H1 (cell line): ENCODE data around the gene UBP1. TPM values are rescaled to one million over a fixed set of nuclear protein-coding genes. Genes with fewer than 3 reads are reported as not detected.
"Not testable (repeated sequence)": the region's sequence is repeated elsewhere in the genome, so short reads cannot be mapped to it uniquely, and the experiment has no call there.

Source experiments
- CTCF ChIA-PET: fragments of 300-600 bp; sonication (Branson Sonifier 250); formaldehyde crosslinking; loops from one replicate; lab custom pipeline; 2021; ENCODE audit not compliant: partially characterized antibody; lab: Charles Lee
- POLR2A ChIA-PET: fragments of 300-600 bp; sonication (Branson Sonifier 250); formaldehyde crosslinking; loops from one replicate; lab custom pipeline; 2021; ENCODE audit warnings: inconsistent platforms; ENCODE audit not compliant: partially characterized antibody; lab: Charles Lee
- DNase-seq, 2 experiments: peaks; one replicate each; pipeline versions ENCODE4 v3.0.0 to v3.0.0-alpha.2; 2010 to 2022; ENCODE audit warnings: low spot score in 2 of 2, low read depth in 1 of 2, mixed read lengths in 1 of 2
- FAIRE-seq: peaks from 2 replicates; lab custom pipeline; 2011; peaks lifted over from hg19 to GRCh38; lab: Jason Lieb, UNC
- H2AFZ ChIP-seq: 2 replicates; pipeline ENCODE4 v1.8.1; 2012; ENCODE audit warnings: low read length, inconsistent platforms
- H2AK5ac ChIP-seq: 2 replicates; pipeline ENCODE4 v1.6.1; 2013; ENCODE audit warnings: low read depth, low read length
- H2BK120ac ChIP-seq: replicated peaks from 2 replicates; pipeline ENCODE3; 2013; ENCODE audit warnings: low read depth, low read length, inconsistent platforms
- H2BK12ac ChIP-seq: 2 replicates; pipeline ENCODE4 v1.6.1; 2013; ENCODE audit warnings: low read depth, low read length
- H2BK15ac ChIP-seq: 2 replicates; pipeline ENCODE4 v1.6.1; 2013; ENCODE audit warnings: low read length
- H2BK20ac ChIP-seq: 2 replicates; pipeline ENCODE4 v1.6.1; 2013; ENCODE audit warnings: low read length
- H2BK5ac ChIP-seq: 2 replicates; pipeline ENCODE4 v1.6.1; 2013; ENCODE audit warnings: low read depth, low read length
- H3K14ac ChIP-seq: 2 replicates; pipeline ENCODE4 v1.6.1; 2013; ENCODE audit warnings: inconsistent platforms; ENCODE audit not compliant: insufficient read length
- H3K18ac ChIP-seq: 2 replicates; pipeline ENCODE4 v1.6.1; 2013; ENCODE audit warnings: low read length; ENCODE audit errors: extremely low read depth
- H3K23ac ChIP-seq: 2 replicates; pipeline ENCODE4 v1.6.1; 2013; ENCODE audit warnings: inconsistent platforms; ENCODE audit not compliant: insufficient read length
- H3K23me2 ChIP-seq: 2 replicates; pipeline ENCODE4 v1.6.1; 2013; ENCODE audit warnings: low read depth, low read length
- H3K27ac ChIP-seq: 2 replicates; pipeline ENCODE4 v1.6.1; 2011; ENCODE audit warnings: low read depth, low read length, inconsistent platforms
- H3K27me3 ChIP-seq, 4 experiments: replicated peaks in 1 of 4; 1 replicate in 1 of 4; 2 replicates in 3 of 4; pipeline versions ENCODE4 v1.6.1 to v1.8.1; 2011 to 2013; ENCODE audit warnings: low read length in 3 of 4, mild to moderate bottlenecking in 3 of 4, inconsistent platforms in 2 of 4, mixed read lengths in 2 of 4, moderate library complexity in 1 of 4; ENCODE audit not compliant: control insufficient read depth in 3 of 4, insufficient read depth in 3 of 4; ENCODE audit errors: extremely low read depth in 1 of 4
- H3K36me3 ChIP-seq, 4 experiments: 2 replicates each; pipeline versions ENCODE4 v1.6.1 to v1.8.1; 2011 to 2013; ENCODE audit warnings: mild to moderate bottlenecking in 4 of 4, low read length in 3 of 4, moderate library complexity in 2 of 4, control low read depth in 1 of 4, inconsistent platforms in 1 of 4; ENCODE audit not compliant: insufficient read depth in 4 of 4, control insufficient read depth in 2 of 4
- H3K4ac ChIP-seq: replicated peaks from 2 replicates; pipeline ENCODE3; 2013; ENCODE audit warnings: low read length, low read depth, mixed read lengths, inconsistent platforms; ENCODE audit not compliant: insufficient read length
- H3K4me1 ChIP-seq, 4 experiments: replicated peaks in 1 of 4; 1 replicate in 1 of 4; 2 replicates in 3 of 4; pipeline versions ENCODE4 v1.6.1 to v1.8.1; 2011 to 2013; ENCODE audit warnings: low read length in 3 of 4, inconsistent platforms in 2 of 4, mixed read lengths in 1 of 4; ENCODE audit not compliant: insufficient read depth in 4 of 4, control insufficient read depth in 3 of 4
- H3K4me2 ChIP-seq, 2 experiments: 2 replicates each; pipeline versions ENCODE4 v1.6.1 to v1.8.1; 2011 to 2013; ENCODE audit warnings: low read depth in 2 of 2, low read length in 2 of 2, control low read depth in 1 of 2, inconsistent platforms in 1 of 2, mild to moderate bottlenecking in 1 of 2; ENCODE audit not compliant: insufficient read depth in 1 of 2
- H3K4me3 ChIP-seq, 4 experiments: fragments of 200-600, 300-600 bp in 1 of 4; sonication (generic), shearing (Covaris generic), sonication (Bioruptor Twin) in 1 of 4; 2 replicates each; pipeline versions ENCODE4 v1.5.1 to v1.8.1; 2011 to 2016; ENCODE audit warnings: low read length in 4 of 4, low read depth in 3 of 4, control low read depth in 2 of 4, inconsistent platforms in 2 of 4, mild to moderate bottlenecking in 2 of 4, mixed read lengths in 1 of 4, moderate library complexity in 1 of 4; ENCODE audit not compliant: insufficient read depth in 2 of 4; ENCODE audit errors: extremely low read depth in 1 of 4
- H3K56ac ChIP-seq: replicated peaks from 2 replicates; pipeline ENCODE3; 2013; ENCODE audit warnings: low read depth, mild to moderate bottlenecking, mixed read lengths, low read length, inconsistent platforms; ENCODE audit not compliant: insufficient read length
- H3K79me1 ChIP-seq: 2 replicates; pipeline ENCODE4 v1.6.1; 2013; ENCODE audit warnings: low read depth, low read length, control low read depth
- H3K79me2 ChIP-seq, 2 experiments: 2 replicates each; pipeline versions ENCODE4 v1.6.1 to v1.8.1; 2012 to 2013; ENCODE audit warnings: low read length in 2 of 2, mild to moderate bottlenecking in 2 of 2, inconsistent platforms in 1 of 2; ENCODE audit not compliant: insufficient read depth in 2 of 2, control insufficient read depth in 1 of 2
- H3K9ac ChIP-seq, 4 experiments: replicated peaks in 1 of 4; 1 replicate in 1 of 4; 2 replicates in 3 of 4; pipeline versions ENCODE4 v1.6.1 to v1.8.1; 2011 to 2013; ENCODE audit warnings: low read depth in 3 of 4, low read length in 3 of 4, control low read depth in 2 of 4, mild to moderate bottlenecking in 2 of 4, moderate library complexity in 2 of 4, inconsistent platforms in 1 of 4; ENCODE audit errors: extremely low read depth in 1 of 4
- H3K9me3 ChIP-seq, 2 experiments: 2 replicates each; pipeline versions ENCODE4 v1.6.1 to v1.8.1; 2012 to 2013; ENCODE audit warnings: mild to moderate bottlenecking in 2 of 2, moderate library complexity in 2 of 2, control low read depth in 1 of 2, inconsistent platforms in 1 of 2, low read depth in 1 of 2, low read length in 1 of 2, mixed read lengths in 1 of 2; ENCODE audit not compliant: insufficient read depth in 2 of 2
- H4K20me1 ChIP-seq, 2 experiments: replicated peaks in 1 of 2; 2 replicates each; pipeline versions ENCODE3 to v1.8.1; 2011 to 2013; ENCODE audit warnings: inconsistent platforms in 2 of 2, low read length in 2 of 2, mild to moderate bottlenecking in 1 of 2; ENCODE audit not compliant: insufficient read depth in 2 of 2, control insufficient read depth in 1 of 2
- H4K5ac ChIP-seq: 2 replicates; pipeline ENCODE4 v1.6.1; 2013; ENCODE audit warnings: low read length, low read depth, mixed read lengths, inconsistent platforms; ENCODE audit not compliant: insufficient read length
- H4K8ac ChIP-seq: 2 replicates; pipeline ENCODE4 v1.8.0; 2013; ENCODE audit warnings: mild to moderate bottlenecking, moderate library complexity, low read length, inconsistent platforms; ENCODE audit not compliant: insufficient read depth; ENCODE audit errors: extremely low read depth
- H4K91ac ChIP-seq: replicated peaks from 2 replicates; pipeline ENCODE3; 2013; ENCODE audit warnings: low read length, mixed read lengths, inconsistent platforms; ENCODE audit not compliant: insufficient read length
- WGBS, 2 experiments: shearing (Covaris generic) in 1 of 2; methylation state at CpG; one replicate each; pipeline versions ENCODE4 v1.1.6 to v1.1.7; 2013 to 2015; ENCODE audit warnings: low lambda C conversion rate in 2 of 2, mixed read lengths in 2 of 2, inconsistent platforms in 1 of 2, low coverage in 1 of 2, missing lambda C conversion rate in 1 of 2; ENCODE audit not compliant: insufficient replicate concordance in 2 of 2, insufficient coverage in 1 of 2, insufficient read length in 1 of 2; ENCODE audit errors: extremely low coverage in 1 of 2, missing lambda C conversion rate in 1 of 2; 5-methylcytosine and 5-hydroxymethylcytosine counted together
- polyA plus RNA-seq, 7 experiments: library from polyadenylated mRNA; depleted of rRNA in 3 of 7; stranded (reverse) in 5 of 7; unstranded in 2 of 7; fragments of >200 nt in 5 of 7; fragments of 200-250 nt in 2 of 7; gene quantifications; 1 replicate in 5 of 7; 2 replicates in 1 of 7; 4 replicates in 1 of 7; pipeline versions ENCODE4 v1.2.1 to v1.2.3, GENCODE V29; 2011 to 2013; ENCODE audit warnings: missing spikeins in 2 of 7, mixed read lengths in 2 of 7
- total RNA-seq: library from RNA; stranded (reverse); fragmentation: NEBNext Ultra II Directional; extraction: Animal tissue kit (Norgen Biotek cat#: 25700); gene quantifications from 2 replicates; pipeline ENCODE4 v1.2.1, GENCODE V29; 2021

The UBP1 gene
- total and polyA plus RNA-seq, 2 of the 8 experiments (the other 6 are each of a cell fraction or from before 2014, with no cell fraction given), result 47.3 to 71.9 TPM

GRCh38 chr3:33410816-33411215, 29.4 kb downstream of the UBP1 start:
- H2BK120ac ChIP-seq, H3K79me1 ChIP-seq, H3K9ac ChIP-seq, H2BK5ac ChIP-seq, H3K23me2 ChIP-seq, H2BK15ac ChIP-seq, H3K14ac ChIP-seq, H3K79me2 ChIP-seq, H2BK20ac ChIP-seq, H2AFZ ChIP-seq, H2AK5ac ChIP-seq, H3K27me3 ChIP-seq, H3K4me2 ChIP-seq, H4K91ac ChIP-seq, H3K4ac ChIP-seq, H4K8ac ChIP-seq, H4K20me1 ChIP-seq, H3K4me3 ChIP-seq, H4K5ac ChIP-seq, H2BK12ac ChIP-seq, H3K56ac ChIP-seq, H3K27ac ChIP-seq, POLR2A ChIA-PET, H3K23ac ChIP-seq, FAIRE-seq, DNase-seq, H3K18ac ChIP-seq, H3K4me1 ChIP-seq, H3K9me3 ChIP-seq: not testable (repeated sequence)
- 95% methylated on average over 3 of the region's 3 CpGs; no CpG with 5 or more reads in 1 of the 2 experiments for WGBS, 2 experiments
- peaks cover 14 to 78% (median 50%) of the 10 kb centered on the region in 4 experiments for H3K36me3 ChIP-seq
- CTCF ChIA-PET, result interaction anchor here (0.6 to 1.8 kb wide), 2 partner anchors 38 to 280 kb away, joined by 5 to 8 read pairs; no protein-coding TSS in a partner anchor
